HFFc6 (cell line): ENCODE data around the gene SETD6. TPM values are rescaled to one million over a fixed set of nuclear protein-coding genes. Genes with fewer than 3 reads are reported as not detected.

Experiments used
- DNase-seq: peaks from one replicate; pipeline ENCODE4 v3.0.0-alpha.2; 2018
- H3K27ac Mint-ChIP-seq: 2 replicates; pipeline ENCODE4 v1.8.0; 2020; ENCODE audit warnings: mild to moderate bottlenecking, mixed read lengths
- H3K27me3 Mint-ChIP-seq: 2 replicates; pipeline ENCODE4 v1.8.0; 2021; ENCODE audit warnings: mild to moderate bottlenecking, moderate library complexity, mixed read lengths; ENCODE audit not compliant: insufficient read depth
- H3K36me3 Mint-ChIP-seq: 2 replicates; pipeline ENCODE4 v1.8.0; 2021; ENCODE audit warnings: low read depth, mixed read lengths
- H3K4me1 Mint-ChIP-seq: 2 replicates; pipeline ENCODE4 v1.8.0; 2020; ENCODE audit warnings: low read depth, mixed read lengths
- H3K4me3 Mint-ChIP-seq: 2 replicates; pipeline ENCODE4 v1.8.0; 2020; ENCODE audit warnings: mild to moderate bottlenecking, moderate library complexity, mixed read lengths
- H3K9me3 Mint-ChIP-seq: 2 replicates; pipeline ENCODE4 v1.8.0; 2020; ENCODE audit warnings: mild to moderate bottlenecking, mixed read lengths
- total RNA-seq, 6 experiments: library from RNA; stranded (reverse); fragmentation: NEBNext Ultra II Directional; extraction: Animal tissue kit (Norgen Biotek cat#: 25700); gene quantifications; 2 replicates in 1 of 6; 3 replicates in 5 of 6; pipeline ENCODE4 v1.2.3, GENCODE V29; 2021
- TF ChIP-seq, protein P1 (sequence below): fragments of 200-600 bp; sonication (generic); IDR thresholded peaks from 2 replicates; pipeline ENCODE4 v1.5.0; 2021; ENCODE audit warnings: antibody characterized with exemption, mild to moderate bottlenecking

SETD6 gene
- total RNA-seq, 6 experiments from 2014 or later, result 1.8 to 3.5 (median 2.9) TPM

- Mint-ChIP-seq H3K36me3 (no peaks in the 10 kb centered on the region), H3K27ac (no peak overlapping the region), H3K9me3 (no peaks in the 10 kb centered on the region), H3K27me3 (peaks cover 5% of the 10 kb centered on the region), H3K4me1 (peaks cover 9% of the 10 kb centered on the region), H3K4me3 (no peak overlapping the region)
- TF ChIP-seq, protein P1, sequence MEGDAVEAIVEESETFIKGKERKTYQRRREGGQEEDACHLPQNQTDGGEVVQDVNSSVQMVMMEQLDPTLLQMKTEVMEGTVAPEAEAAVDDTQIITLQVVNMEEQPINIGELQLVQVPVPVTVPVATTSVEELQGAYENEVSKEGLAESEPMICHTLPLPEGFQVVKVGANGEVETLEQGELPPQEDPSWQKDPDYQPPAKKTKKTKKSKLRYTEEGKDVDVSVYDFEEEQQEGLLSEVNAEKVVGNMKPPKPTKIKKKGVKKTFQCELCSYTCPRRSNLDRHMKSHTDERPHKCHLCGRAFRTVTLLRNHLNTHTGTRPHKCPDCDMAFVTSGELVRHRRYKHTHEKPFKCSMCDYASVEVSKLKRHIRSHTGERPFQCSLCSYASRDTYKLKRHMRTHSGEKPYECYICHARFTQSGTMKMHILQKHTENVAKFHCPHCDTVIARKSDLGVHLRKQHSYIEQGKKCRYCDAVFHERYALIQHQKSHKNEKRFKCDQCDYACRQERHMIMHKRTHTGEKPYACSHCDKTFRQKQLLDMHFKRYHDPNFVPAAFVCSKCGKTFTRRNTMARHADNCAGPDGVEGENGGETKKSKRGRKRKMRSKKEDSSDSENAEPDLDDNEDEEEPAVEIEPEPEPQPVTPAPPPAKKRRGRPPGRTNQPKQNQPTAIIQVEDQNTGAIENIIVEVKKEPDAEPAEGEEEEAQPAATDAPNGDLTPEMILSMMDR, result no peak
- DNase-seq, result no peak
Observed at GRCh38 chr16:58507963-58508670, 7.2 kb upstream of the SETD6 start.

DNA sequence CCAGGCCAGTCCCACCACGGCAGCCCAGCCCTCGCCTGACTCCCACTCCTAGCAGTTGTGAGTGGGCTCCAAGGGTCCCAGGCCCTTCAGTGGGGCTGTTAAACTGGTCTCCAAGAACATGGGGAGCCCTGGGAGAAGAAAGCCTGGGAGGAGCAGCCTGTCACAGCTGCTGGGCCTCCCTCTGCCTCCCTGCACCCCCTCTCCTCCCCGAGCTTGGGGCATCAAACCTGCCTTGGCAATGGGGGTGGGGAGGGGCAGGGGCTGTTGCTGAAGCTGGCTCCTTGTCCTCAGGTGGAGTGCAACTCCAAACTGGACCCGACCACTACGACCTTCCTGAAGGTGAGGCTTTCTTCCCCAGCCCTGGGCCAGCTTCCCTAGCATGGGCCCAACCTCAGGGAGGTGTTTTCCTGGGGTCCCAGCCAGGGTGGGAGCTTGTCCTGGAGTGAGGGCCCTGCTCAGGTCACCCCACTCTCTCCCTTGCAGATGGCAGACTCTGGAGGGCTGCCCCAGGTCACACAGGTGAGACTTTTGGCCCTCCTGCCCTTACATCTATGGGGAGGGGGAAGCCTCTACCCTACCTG is 6.6 kb upstream of the SETD6 start:
- Mint-ChIP-seq H3K9me3 (no peaks in the 10 kb centered on the region), H3K27ac (no peak overlapping the region), H3K36me3 (no peaks in the 10 kb centered on the region), H3K27me3 (peaks cover 5% of the 10 kb centered on the region), H3K4me1 (peaks cover 15% of the 10 kb centered on the region), H3K4me3 (no peak overlapping the region)
- DNase-seq, result no peak
- TF ChIP-seq, protein P1, result no peak

DNA sequence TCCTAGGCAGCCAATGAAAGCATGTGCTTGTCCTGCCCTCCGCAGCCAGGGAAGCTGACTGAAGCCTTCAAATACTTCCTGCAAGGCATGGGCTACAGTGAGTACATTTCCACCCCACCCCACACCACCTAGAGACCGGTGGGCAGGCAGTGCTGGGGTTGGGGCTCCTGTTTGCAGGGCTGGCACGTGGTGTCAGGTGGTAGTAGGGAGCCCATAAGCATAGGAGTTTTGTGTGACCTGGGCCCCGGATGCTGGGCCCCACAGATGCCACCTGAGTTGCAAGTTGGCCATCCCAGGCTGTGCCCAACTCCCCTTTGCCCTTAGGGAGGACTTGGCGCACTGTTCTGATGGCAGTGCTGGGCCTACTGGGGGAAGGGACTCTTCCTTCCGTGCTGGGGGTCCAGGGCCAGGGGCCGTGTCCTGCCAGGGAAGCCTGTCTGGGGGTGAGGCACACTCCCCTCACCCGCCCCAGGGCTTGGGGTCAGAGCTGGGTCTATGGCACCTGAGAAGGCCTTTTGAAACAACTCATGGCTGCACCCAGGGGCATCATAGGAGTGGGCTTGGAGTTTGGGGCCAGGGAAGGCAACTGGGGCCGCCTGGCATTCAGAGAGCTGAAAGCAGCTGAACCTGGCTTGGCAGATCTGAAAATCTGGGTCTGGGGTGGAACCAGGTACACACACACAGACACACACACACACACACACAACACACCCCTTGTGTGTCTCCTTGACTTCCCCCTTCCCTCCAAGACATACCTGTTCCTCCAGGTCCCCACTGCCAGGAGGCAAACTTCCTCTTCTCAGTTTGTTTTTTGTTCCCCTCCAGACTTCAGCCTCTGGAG is 5.8 kb upstream of the SETD6 start:
- H3K9me3 Mint-ChIP-seq, result no peaks in the 10 kb centered on the region
- no peaks in the 10 kb centered on the region for H3K36me3 Mint-ChIP-seq
- H3K4me3 Mint-ChIP-seq, result no peak overlapping the region
- TF ChIP-seq, protein P1, result no peak
- peaks cover 20% of the 10 kb centered on the region for H3K4me1 Mint-ChIP-seq
- no peak overlapping the region for H3K27ac Mint-ChIP-seq
- no peak for DNase-seq
- H3K27me3 Mint-ChIP-seq, result peaks cover 2% of the 10 kb centered on the region

DNA sequence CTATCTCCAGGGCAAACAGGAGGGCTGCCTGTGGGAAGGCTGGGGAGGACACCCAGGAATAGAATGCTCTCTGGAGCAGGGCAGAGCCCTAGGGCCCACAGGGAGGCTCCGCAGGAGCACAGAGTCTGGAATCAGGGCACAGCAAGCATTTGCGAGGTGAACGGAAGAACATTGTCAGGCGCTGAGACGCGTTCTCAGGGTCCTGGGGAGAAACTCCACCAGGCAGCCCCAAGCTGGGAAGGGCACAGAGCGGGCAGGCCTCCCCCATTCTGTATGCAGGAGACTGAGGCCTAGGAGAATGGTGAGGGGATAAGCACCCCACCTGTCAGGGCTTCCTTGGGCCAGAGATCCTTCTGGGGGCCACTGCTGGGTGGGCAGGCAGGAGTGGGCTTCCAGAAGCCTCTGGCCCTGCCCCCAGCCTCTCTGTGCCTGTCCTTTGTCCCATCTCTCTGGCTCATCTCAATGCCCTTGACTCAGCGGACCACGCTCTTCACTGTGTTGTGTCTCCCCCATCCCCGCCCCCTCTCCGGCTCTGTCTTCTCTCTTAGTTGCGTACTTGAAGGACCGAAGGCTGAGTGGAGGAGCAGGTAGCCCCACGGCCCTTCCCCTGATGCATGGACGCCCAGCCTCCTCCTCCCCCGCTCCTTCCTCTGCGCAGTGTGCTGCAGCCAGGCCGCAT is 5.1 kb upstream of the SETD6 start:
- H3K9me3 Mint-ChIP-seq, result no peaks in the 10 kb centered on the region
- no peak overlapping the region for H3K4me3 Mint-ChIP-seq
- TF ChIP-seq, protein P1, result no peak
- peaks cover 7% of the 10 kb centered on the region for H3K27me3 Mint-ChIP-seq
- H3K36me3 Mint-ChIP-seq, result peaks cover 5% of the 10 kb centered on the region; the same call in 1 of the 2 replicates
- H3K27ac Mint-ChIP-seq, result no peak overlapping the region
- no peak for DNase-seq
- H3K4me1 Mint-ChIP-seq, result peaks cover 27% of the 10 kb centered on the region
